WTC11 (cell line): ENCODE results near the gene ARHGAP15.

Experiments used
- AFF4 ChIP-seq: sonication (generic); formaldehyde crosslinking; IDR thresholded peaks from 2 replicates; pipeline ENCODE4 v1.8.1; 2023; ENCODE audit warnings: mild to moderate bottlenecking, missing genetic modification reagents, borderline replicate concordance
- ATF1 ChIP-seq: sonication (generic); formaldehyde crosslinking; IDR thresholded peaks from 2 replicates; pipeline ENCODE4 v1.8.1; 2023; ENCODE audit warnings: mild to moderate bottlenecking, moderate library complexity, missing genetic modification reagents
- ATF6 ChIP-seq: sonication (generic); formaldehyde crosslinking; IDR thresholded peaks from 2 replicates; pipeline ENCODE4 v1.8.1; 2023; ENCODE audit warnings: mild to moderate bottlenecking, missing genetic modification reagents
- CREB1 ChIP-seq: sonication (generic); formaldehyde crosslinking; IDR thresholded peaks from 2 replicates; pipeline ENCODE4 v1.8.0; 2023; ENCODE audit warnings: mild to moderate bottlenecking, missing genetic modification reagents
- E2F4 ChIP-seq: sonication (generic); formaldehyde crosslinking; IDR thresholded peaks from 2 replicates; pipeline ENCODE4 v1.8.1; 2022; ENCODE audit warnings: low read depth, mild to moderate bottlenecking, moderate library complexity, missing genetic modification reagents, borderline replicate concordance
- IRF2 ChIP-seq: sonication (generic); formaldehyde crosslinking; IDR thresholded peaks from 2 replicates; pipeline ENCODE4 v1.8.0; 2022; ENCODE audit warnings: low read depth, missing genetic modification reagents, borderline replicate concordance
- KAT7 ChIP-seq: sonication (generic); formaldehyde crosslinking; IDR thresholded peaks from 2 replicates; pipeline ENCODE4 v1.8.1; 2023; ENCODE audit warnings: missing genetic modification reagents, mild to moderate bottlenecking, borderline replicate concordance
- RELA ChIP-seq: sonication (generic); formaldehyde crosslinking; IDR thresholded peaks from 2 replicates; pipeline ENCODE4 v1.8.1; 2022; ENCODE audit warnings: missing genetic modification reagents, mild to moderate bottlenecking, borderline replicate concordance
- TF ChIP-seq, protein P1 (sequence below): fragments of 200-600 bp; IDR thresholded peaks from 2 replicates; pipeline ENCODE4 v1.8.0; 2022; ENCODE audit warnings: antibody characterized with exemption
- TF ChIP-seq, protein P2 (sequence below): sonication (generic); formaldehyde crosslinking; IDR thresholded peaks from 2 replicates; pipeline ENCODE4 v1.8.1; 2022; ENCODE audit warnings: missing genetic modification reagents, borderline replicate concordance
- TF ChIP-seq, protein P3 (sequence below): sonication (generic); formaldehyde crosslinking; IDR thresholded peaks from 2 replicates; pipeline ENCODE4 v1.8.1; 2023; ENCODE audit warnings: mild to moderate bottlenecking, missing genetic modification reagents, moderate library complexity
- TF ChIP-seq, protein P4 (sequence below): sonication (generic); formaldehyde crosslinking; IDR thresholded peaks from 2 replicates; pipeline ENCODE4 v1.8.0; 2023; ENCODE audit warnings: missing genetic modification reagents, mild to moderate bottlenecking, borderline replicate concordance

DNA sequence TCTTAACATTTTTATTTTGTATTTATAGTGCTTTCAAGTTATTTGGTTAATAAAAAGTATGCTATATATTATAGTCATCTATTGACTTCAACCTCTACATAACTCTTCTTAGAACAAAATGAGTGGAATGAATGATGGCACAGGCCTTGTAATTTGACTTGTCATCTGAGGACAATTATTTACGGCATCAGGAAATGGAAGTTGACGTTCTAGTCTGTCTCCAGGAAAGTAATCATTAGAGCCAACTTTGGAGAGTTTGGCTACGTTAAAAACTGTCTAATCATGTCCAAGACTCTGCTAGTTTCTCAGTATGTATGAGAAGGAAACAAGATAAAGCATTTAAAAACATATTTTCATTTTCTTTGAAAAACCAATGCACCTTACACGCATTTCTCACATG is 353.6 kb downstream of the ARHGAP15 start:
- TF ChIP-seq, protein P1, sequence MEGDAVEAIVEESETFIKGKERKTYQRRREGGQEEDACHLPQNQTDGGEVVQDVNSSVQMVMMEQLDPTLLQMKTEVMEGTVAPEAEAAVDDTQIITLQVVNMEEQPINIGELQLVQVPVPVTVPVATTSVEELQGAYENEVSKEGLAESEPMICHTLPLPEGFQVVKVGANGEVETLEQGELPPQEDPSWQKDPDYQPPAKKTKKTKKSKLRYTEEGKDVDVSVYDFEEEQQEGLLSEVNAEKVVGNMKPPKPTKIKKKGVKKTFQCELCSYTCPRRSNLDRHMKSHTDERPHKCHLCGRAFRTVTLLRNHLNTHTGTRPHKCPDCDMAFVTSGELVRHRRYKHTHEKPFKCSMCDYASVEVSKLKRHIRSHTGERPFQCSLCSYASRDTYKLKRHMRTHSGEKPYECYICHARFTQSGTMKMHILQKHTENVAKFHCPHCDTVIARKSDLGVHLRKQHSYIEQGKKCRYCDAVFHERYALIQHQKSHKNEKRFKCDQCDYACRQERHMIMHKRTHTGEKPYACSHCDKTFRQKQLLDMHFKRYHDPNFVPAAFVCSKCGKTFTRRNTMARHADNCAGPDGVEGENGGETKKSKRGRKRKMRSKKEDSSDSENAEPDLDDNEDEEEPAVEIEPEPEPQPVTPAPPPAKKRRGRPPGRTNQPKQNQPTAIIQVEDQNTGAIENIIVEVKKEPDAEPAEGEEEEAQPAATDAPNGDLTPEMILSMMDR, result no peak
- TF ChIP-seq ATF1 (CRISPR knock-in tag) (no peak), CREB1 (no peak), ATF6 (CRISPR knock-in tag) (no peak), AFF4 (CRISPR knock-in tag) (no peak), IRF2 (CRISPR knock-in tag) (no peak), E2F4 (CRISPR knock-in tag) (no peak), RELA (CRISPR knock-in tag) (no peak), KAT7 (CRISPR knock-in tag) (no peak)
- TF ChIP-seq, protein P2, sequence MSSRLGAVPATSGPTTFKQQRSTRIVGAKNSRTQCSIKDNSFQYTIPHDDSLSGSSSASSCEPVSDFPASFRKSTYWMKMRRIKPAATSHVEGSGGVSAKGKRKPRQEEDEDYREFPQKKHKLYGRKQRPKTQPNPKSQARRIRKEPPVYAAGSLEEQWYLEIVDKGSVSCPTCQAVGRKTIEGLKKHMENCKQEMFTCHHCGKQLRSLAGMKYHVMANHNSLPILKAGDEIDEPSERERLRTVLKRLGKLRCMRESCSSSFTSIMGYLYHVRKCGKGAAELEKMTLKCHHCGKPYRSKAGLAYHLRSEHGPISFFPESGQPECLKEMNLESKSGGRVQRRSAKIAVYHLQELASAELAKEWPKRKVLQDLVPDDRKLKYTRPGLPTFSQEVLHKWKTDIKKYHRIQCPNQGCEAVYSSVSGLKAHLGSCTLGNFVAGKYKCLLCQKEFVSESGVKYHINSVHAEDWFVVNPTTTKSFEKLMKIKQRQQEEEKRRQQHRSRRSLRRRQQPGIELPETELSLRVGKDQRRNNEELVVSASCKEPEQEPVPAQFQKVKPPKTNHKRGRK (CRISPR knock-in tag), result no peak
- TF ChIP-seq, protein P3, sequence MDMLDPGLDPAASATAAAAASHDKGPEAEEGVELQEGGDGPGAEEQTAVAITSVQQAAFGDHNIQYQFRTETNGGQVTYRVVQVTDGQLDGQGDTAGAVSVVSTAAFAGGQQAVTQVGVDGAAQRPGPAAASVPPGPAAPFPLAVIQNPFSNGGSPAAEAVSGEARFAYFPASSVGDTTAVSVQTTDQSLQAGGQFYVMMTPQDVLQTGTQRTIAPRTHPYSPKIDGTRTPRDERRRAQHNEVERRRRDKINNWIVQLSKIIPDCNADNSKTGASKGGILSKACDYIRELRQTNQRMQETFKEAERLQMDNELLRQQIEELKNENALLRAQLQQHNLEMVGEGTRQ (CRISPR knock-in tag), result no peak
- TF ChIP-seq, protein P4, sequence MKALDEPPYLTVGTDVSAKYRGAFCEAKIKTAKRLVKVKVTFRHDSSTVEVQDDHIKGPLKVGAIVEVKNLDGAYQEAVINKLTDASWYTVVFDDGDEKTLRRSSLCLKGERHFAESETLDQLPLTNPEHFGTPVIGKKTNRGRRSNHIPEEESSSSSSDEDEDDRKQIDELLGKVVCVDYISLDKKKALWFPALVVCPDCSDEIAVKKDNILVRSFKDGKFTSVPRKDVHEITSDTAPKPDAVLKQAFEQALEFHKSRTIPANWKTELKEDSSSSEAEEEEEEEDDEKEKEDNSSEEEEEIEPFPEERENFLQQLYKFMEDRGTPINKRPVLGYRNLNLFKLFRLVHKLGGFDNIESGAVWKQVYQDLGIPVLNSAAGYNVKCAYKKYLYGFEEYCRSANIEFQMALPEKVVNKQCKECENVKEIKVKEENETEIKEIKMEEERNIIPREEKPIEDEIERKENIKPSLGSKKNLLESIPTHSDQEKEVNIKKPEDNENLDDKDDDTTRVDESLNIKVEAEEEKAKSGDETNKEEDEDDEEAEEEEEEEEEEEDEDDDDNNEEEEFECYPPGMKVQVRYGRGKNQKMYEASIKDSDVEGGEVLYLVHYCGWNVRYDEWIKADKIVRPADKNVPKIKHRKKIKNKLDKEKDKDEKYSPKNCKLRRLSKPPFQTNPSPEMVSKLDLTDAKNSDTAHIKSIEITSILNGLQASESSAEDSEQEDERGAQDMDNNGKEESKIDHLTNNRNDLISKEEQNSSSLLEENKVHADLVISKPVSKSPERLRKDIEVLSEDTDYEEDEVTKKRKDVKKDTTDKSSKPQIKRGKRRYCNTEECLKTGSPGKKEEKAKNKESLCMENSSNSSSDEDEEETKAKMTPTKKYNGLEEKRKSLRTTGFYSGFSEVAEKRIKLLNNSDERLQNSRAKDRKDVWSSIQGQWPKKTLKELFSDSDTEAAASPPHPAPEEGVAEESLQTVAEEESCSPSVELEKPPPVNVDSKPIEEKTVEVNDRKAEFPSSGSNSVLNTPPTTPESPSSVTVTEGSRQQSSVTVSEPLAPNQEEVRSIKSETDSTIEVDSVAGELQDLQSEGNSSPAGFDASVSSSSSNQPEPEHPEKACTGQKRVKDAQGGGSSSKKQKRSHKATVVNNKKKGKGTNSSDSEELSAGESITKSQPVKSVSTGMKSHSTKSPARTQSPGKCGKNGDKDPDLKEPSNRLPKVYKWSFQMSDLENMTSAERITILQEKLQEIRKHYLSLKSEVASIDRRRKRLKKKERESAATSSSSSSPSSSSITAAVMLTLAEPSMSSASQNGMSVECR (CRISPR knock-in tag), result no peak
